ENCODE data around the gene VWF.
A peak's percentile ranks its signal among the peaks of the same experiment; 100 is the strongest.
"Not testable (repeated sequence)": the region's sequence is repeated elsewhere in the genome, so short reads cannot be mapped to it uniquely, and the experiment has no call there.

VWF gene

GRCh38 chr12:6033546-6033945 is 90.9 kb downstream of the VWF start:
- DNase-seq (ENCODE audit: low read depth), result no peak

- DNase-seq (ENCODE audit: low read depth), result no peak
These were observed 91.7 kb downstream of the VWF start for GRCh38 chr12:6032726-6033125.

GRCh38 chr12:6031001-6031400 is 93.5 kb downstream of the VWF start:
- DNase-seq (ENCODE audit: low read depth), result no peak

GRCh38 chr12:6030081-6030480 is 94.4 kb downstream of the VWF start:
- no peak for DNase-seq (ENCODE audit: low read depth)

GRCh38 chr12:6029401-6029800 is 95.1 kb downstream of the VWF start:
- no peak for DNase-seq (ENCODE audit: low read depth)

GRCh38 chr12:6026998-6027397 is 97.5 kb downstream of the VWF start:
- DNase-seq (ENCODE audit: low read depth), result no peak

- not testable (repeated sequence) for DNase-seq (ENCODE audit: low read depth)
These were observed 98.7 kb downstream of the VWF start for GRCh38 chr12:6025703-6026298.

GRCh38 chr12:6024066-6024465 is 100.4 kb downstream of the VWF start:
- not testable (repeated sequence) for DNase-seq (ENCODE audit: low read depth)

- no peak for DNase-seq (ENCODE audit: low read depth)
These were observed 103.5 kb downstream of the VWF start for GRCh38 chr12:6020930-6021329.

- not testable (repeated sequence) for DNase-seq (ENCODE audit: low read depth)
These were observed 104.0 kb downstream of the VWF start for GRCh38 chr12:6020511-6020910.

- not testable (repeated sequence) for DNase-seq (ENCODE audit: low read depth)
These were observed 105.2 kb downstream of the VWF start for GRCh38 chr12:6019256-6019655.

GRCh38 chr12:6018265-6018664 is 106.2 kb downstream of the VWF start:
- DNase-seq (ENCODE audit: low read depth), result no peak

- DNase-seq (ENCODE audit: low read depth), result no peak
These were observed 107.7 kb downstream of the VWF start for GRCh38 chr12:6016756-6017155.

GRCh38 chr12:6016004-6016403 is 108.5 kb downstream of the VWF start:
- not testable (repeated sequence) for DNase-seq (ENCODE audit: low read depth)

GRCh38 chr12:6015271-6015670 is 109.2 kb downstream of the VWF start:
- DNase-seq (ENCODE audit: low read depth), result not testable (repeated sequence)

GRCh38 chr12:6010631-6011350 is 113.7 kb downstream of the VWF start:
- DNase-seq (ENCODE audit: low read depth), result not testable (repeated sequence)

GRCh38 chr12:5997260-5997659 is 127.2 kb downstream of the VWF start:
- no peak for DNase-seq (ENCODE audit: low read depth)

- no peak for DNase-seq (ENCODE audit: low read depth)
These were observed 128.0 kb downstream of the VWF start for GRCh38 chr12:5996459-5996858.

GRCh38 chr12:5989621-5990020 is 134.8 kb downstream of the VWF start:
- no peak for DNase-seq (ENCODE audit: low read depth)

- peak; percentile 41 for DNase-seq (ENCODE audit: low read depth)
These were observed 135.8 kb downstream of the VWF start for GRCh38 chr12:5988659-5989116.

- DNase-seq (ENCODE audit: low read depth), result no peak
These were observed 136.4 kb downstream of the VWF start for GRCh38 chr12:5988088-5988487.

GRCh38 chr12:5987573-5987972 is 136.9 kb downstream of the VWF start:
- DNase-seq (ENCODE audit: low read depth), result no peak

GRCh38 chr12:5985471-5985870 is 139.0 kb downstream of the VWF start:
- no peak for DNase-seq (ENCODE audit: low read depth)

- DNase-seq (ENCODE audit: low read depth), result no peak
These were observed 139.6 kb downstream of the VWF start for GRCh38 chr12:5984873-5985272.

All from stimulated activated CD8-positive, alpha-beta memory T cell treated with anti-CD3 and anti-CD28 coated beads, Interleukin-7, amount 100 ng/mL, for 24 hours (primary cell).